Neural cell (in vitro differentiated cells): ENCODE results near the gene UNC45A. TPM values are rescaled to one million over a fixed set of nuclear protein-coding genes. Genes with fewer than 3 reads are reported as not detected.

Source experiments
- H2AFZ ChIP-seq: fragments of 200-600, 300-800 bp; sonication (generic), shearing (Covaris generic); 2 replicates; pipeline ENCODE4 v1.6.0; 2014; ENCODE audit warnings: low read depth, mild to moderate bottlenecking, antibody characterized with exemption, low read length, moderate library complexity
- H3F3A ChIP-seq: fragments of 200-600 bp; shearing (Covaris generic); 2 replicates; pipeline ENCODE4 v1.6.1; 2016; ENCODE audit warnings: mild to moderate bottlenecking, moderate library complexity, mixed read lengths, antibody characterized with exemption, low read length; ENCODE audit not compliant: insufficient read depth, poor library complexity, severe bottlenecking
- H3K27ac ChIP-seq: fragments of 200-600, 300-800 bp; sonication (generic), shearing (Covaris generic); 2 replicates; pipeline ENCODE4 v1.5.1; 2014; ENCODE audit warnings: mild to moderate bottlenecking, low read length, moderate library complexity
- H3K27me3 ChIP-seq: fragments of 300-800, 200-600 bp; sonication (generic), shearing (Covaris generic); 2 replicates; pipeline ENCODE4 v1.6.0; 2014; ENCODE audit warnings: mild to moderate bottlenecking, low read depth, low read length, moderate library complexity; ENCODE audit not compliant: insufficient read depth
- H3K36me3 ChIP-seq: fragments of 300-800, 200-600 bp; sonication (generic), shearing (Covaris generic); 2 replicates; pipeline ENCODE4 v1.5.1; 2014; ENCODE audit warnings: mild to moderate bottlenecking, antibody characterized with exemption, low read length, moderate library complexity; ENCODE audit not compliant: insufficient read depth
- H3K4me2 ChIP-seq: fragments of 300-800, 200-600 bp; sonication (generic), shearing (Covaris generic); 2 replicates; pipeline ENCODE4 v1.6.0; 2014; ENCODE audit warnings: mild to moderate bottlenecking, low read length
- H3K4me3 ChIP-seq: fragments of 300-800, 200-600 bp; sonication (generic), shearing (Covaris generic); 2 replicates; pipeline ENCODE4 v1.5.1; 2014; ENCODE audit warnings: mild to moderate bottlenecking, low read length, moderate library complexity
- H3K79me2 ChIP-seq: fragments of 200-600 bp; shearing (Covaris generic); replicated peaks from 2 replicates; pipeline ENCODE4 v1.6.0; 2014; ENCODE audit warnings: mild to moderate bottlenecking, low read length, moderate library complexity; ENCODE audit not compliant: insufficient read depth
- H3K9ac ChIP-seq: fragments of 300-800, 200-600 bp; sonication (generic), shearing (Covaris generic); 2 replicates; pipeline ENCODE4 v1.6.1; 2016; ENCODE audit warnings: mild to moderate bottlenecking, low read length, mixed read lengths
- H3K9me2 ChIP-seq: fragments of 200-600 bp; shearing (Covaris generic); 2 replicates; pipeline ENCODE4 v1.6.1; 2016; ENCODE audit warnings: mild to moderate bottlenecking, low read length, mixed read lengths; ENCODE audit not compliant: insufficient read depth
- H3K9me3 ChIP-seq: fragments of 200-600, 300-800 bp; sonication (generic), shearing (Covaris generic); 2 replicates; pipeline ENCODE4 v1.6.1; 2016; ENCODE audit warnings: mild to moderate bottlenecking, mixed run types, low read length, moderate library complexity, mixed read lengths
- H4K20me1 ChIP-seq: fragments of 200-600 bp; shearing (Covaris generic); 2 replicates; pipeline ENCODE4 v1.6.1; 2016; ENCODE audit warnings: mild to moderate bottlenecking, mixed run types; ENCODE audit not compliant: insufficient read depth
- CTCF ChIP-seq: fragments of 450-650 bp; IDR thresholded peaks from 2 replicates; pipeline ENCODE4 v1.5.1; 2014; ENCODE audit warnings: antibody characterized with exemption, mild to moderate bottlenecking, moderate library complexity; ENCODE audit not compliant: poor library complexity, severe bottlenecking
- EP300 ChIP-seq: fragments of 450-650 bp; conservative IDR thresholded peaks from 2 replicates; pipeline ENCODE4 v1.6.1; 2014; ENCODE audit warnings: antibody characterized with exemption, mild to moderate bottlenecking, moderate library complexity; ENCODE audit not compliant: poor library complexity, severe bottlenecking
- EZH2 ChIP-seq: fragments of 200-600, 300-800 bp; shearing (Covaris generic), sonication (generic); IDR thresholded peaks from 2 replicates; pipeline ENCODE4 v1.6.1; 2014; ENCODE audit warnings: antibody characterized with exemption, low read length, borderline replicate concordance, mild to moderate bottlenecking; ENCODE audit not compliant: insufficient read depth, poor library complexity, severe bottlenecking
- MXI1 ChIP-seq: fragments of 450-650 bp; conservative IDR thresholded peaks from 2 replicates; pipeline ENCODE4 v1.6.1; 2014; ENCODE audit warnings: antibody characterized with exemption, mild to moderate bottlenecking; ENCODE audit not compliant: poor library complexity, severe bottlenecking
- POLR2AphosphoS5 ChIP-seq: IDR thresholded peaks from 2 replicates; pipeline ENCODE4 v1.6.1; 2012
- RAD21 ChIP-seq: fragments of 450-650 bp; conservative IDR thresholded peaks from 2 replicates; pipeline ENCODE4 v1.6.1; 2014; ENCODE audit warnings: antibody characterized with exemption, mild to moderate bottlenecking, moderate library complexity
- REST ChIP-seq: IDR thresholded peaks from 2 replicates; pipeline ENCODE4 v1.6.1; 2012; ENCODE audit warnings: borderline replicate concordance
- SMC3 ChIP-seq: fragments of 450-650 bp; conservative IDR thresholded peaks from 2 replicates; pipeline ENCODE4 v1.6.1; 2014; ENCODE audit warnings: antibody characterized with exemption, mild to moderate bottlenecking, moderate library complexity; ENCODE audit not compliant: poor library complexity
- TAF1 ChIP-seq: IDR thresholded peaks from 2 replicates; pipeline ENCODE4 v1.6.1; 2012; ENCODE audit warnings: low read depth
- polyA plus RNA-seq: library from polyadenylated mRNA; depleted of rRNA; stranded (reverse); fragments of >200 nt; gene quantifications from 2 replicates; pipeline ENCODE4 v1.2.3, GENCODE V29; 2014

The UNC45A gene
- polyA plus RNA-seq, 1 donor from 2014 or later = 41.3 TPM

- Histone ChIP-seq H3F3A (no peaks in the 10 kb centered on the region), H2AFZ (no peak overlapping the region), H3K27ac (no peak overlapping the region), H3K36me3 (peaks cover 13% of the 10 kb centered on the region), H3K9ac (no peak overlapping the region), H3K9me3 (no peaks in the 10 kb centered on the region), H3K9me2 (no peaks in the 10 kb centered on the region), H4K20me1 (no peaks in the 10 kb centered on the region), H3K27me3 (no peaks in the 10 kb centered on the region), H3K4me3 (no peak overlapping the region), H3K79me2 (peaks cover 16% of the 10 kb centered on the region), H3K4me2 (no peak overlapping the region)
- TF ChIP-seq REST (no peak), EZH2 (no peak), RAD21 (no peak), SMC3 (no peak), TAF1 (no peak), EP300 (no peak), MXI1 (no peak), CTCF (no peak), POLR2AphosphoS5 (no peak)
Measured at GRCh38 chr15:90939756-90940155, 4.7 kb downstream of the UNC45A start.

- H3K36me3 ChIP-seq = peaks cover 13% of the 10 kb centered on the region
- H3K4me3 ChIP-seq = no peak overlapping the region
- no peak overlapping the region for H2AFZ ChIP-seq
Measured at GRCh38 chr15:90941038-90941437, 6.0 kb downstream of the UNC45A start.

More at GRCh38 chr15:90941038-90941437, 6.0 kb downstream of the UNC45A start:
- Histone ChIP-seq H3K4me2 (no peak overlapping the region), H3K9ac (no peak overlapping the region), H3K27me3 (no peaks in the 10 kb centered on the region), H3K9me3 (no peaks in the 10 kb centered on the region), H3K9me2 (no peaks in the 10 kb centered on the region), H3K79me2 (peaks cover 8% of the 10 kb centered on the region), H3K27ac (no peak overlapping the region), H4K20me1 (no peaks in the 10 kb centered on the region), H3F3A (no peaks in the 10 kb centered on the region)
- TF ChIP-seq EZH2 (no peak), SMC3 (no peak), POLR2AphosphoS5 (no peak), RAD21 (no peak), MXI1 (no peak), REST (no peak), TAF1 (no peak), CTCF (no peak), EP300 (no peak)
